NCI-H2196 treated with DMSO at 0.1 percent for 48 hours (cell line): Measurements from ENCODE around the gene COPB2.
A peak's percentile ranks its signal among the peaks of the same experiment; 100 is the strongest.

Experiments used
- DNase-seq: peaks from one replicate; lab custom pipeline; 2025; ENCODE audit not compliant: unreplicated experiment; lab: John Stamatoyannopoulos, UW

The COPB2 gene

DNA sequence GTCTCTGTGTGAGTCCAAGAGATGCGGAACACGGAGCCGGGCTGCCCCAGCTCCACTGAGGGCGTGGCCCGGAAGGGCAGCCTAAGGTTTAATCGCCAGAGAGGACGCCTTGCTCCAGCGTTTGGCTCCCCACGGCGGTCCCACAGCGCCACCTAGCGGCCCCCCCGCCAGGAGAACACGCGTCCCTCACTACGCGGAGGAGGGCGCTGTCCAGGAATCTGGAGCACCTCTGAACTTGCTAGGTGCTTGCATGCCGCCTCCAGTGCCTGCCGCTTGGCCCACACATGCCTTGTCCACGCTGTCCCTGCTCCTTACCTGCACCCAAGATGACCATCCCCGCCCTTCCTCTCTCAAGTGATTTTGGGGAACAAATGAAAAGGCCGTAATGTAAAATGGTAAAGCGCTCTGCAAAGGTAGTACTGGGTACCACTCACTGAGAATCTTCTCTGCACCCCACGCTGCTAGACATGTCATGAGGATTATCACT lies 60.0 kb downstream of the COPB2 start:
- peak; percentile 81 for DNase-seq

DNA sequence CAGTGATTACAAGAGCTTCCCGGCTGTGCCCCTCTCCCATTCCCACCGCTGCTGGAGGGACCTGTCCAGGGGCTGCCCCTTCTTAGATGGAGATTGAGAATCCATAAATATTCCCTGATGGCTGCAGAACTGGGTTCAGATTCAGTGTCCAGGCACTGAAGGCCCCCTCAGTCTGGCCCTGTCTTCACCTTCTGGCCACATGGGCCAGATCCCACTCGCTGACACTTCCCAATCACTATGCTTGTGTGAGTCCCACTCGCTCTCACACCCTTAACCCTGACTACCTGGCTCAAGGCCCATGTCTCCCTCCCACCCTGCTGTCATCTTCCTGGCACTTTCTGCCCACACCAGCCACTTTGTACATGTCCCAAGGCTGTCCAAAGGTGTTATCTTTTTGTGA lies 61.1 kb downstream of the COPB2 start:
- no peak for DNase-seq

DNA sequence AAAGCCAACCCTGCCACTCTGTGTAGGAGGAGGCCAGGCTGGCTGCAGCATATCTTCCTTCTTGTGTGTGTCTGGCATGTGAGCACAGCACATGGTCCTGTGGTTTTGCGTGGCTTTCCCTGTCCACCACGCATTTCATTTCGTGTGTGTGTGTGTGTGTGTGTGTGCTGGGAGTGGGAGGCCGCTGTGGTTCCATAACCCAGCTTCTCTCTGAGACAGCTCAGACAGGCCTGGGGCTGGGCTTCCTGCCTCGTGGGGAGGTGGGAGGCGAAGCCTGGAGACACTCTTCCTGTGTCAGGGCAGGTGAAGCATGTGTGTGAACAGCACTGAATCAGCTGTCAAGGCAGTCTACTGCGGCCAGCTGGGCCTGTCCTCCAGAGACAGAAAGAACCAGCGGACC lies 61.6 kb downstream of the COPB2 start:
- no peak for DNase-seq

DNA sequence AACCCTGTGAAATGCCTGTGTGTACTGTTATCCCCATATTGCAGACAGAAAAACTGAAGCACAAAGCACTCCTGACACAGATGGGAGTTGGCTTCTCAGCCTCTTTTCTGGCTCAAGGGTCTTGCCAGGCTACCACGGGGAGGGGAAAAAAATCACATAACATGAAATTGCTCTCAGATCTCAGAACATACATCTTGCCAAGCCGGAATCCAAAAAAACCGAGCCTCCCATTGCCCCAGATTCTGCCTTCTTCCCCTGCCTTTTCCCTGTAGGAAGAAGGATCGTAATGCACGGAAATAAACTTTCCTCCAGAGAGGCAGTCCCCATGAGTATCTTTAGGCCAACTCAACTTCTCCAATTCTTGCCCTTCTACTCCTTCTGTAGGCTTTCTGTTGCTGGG lies 62.2 kb downstream of the COPB2 start:
- no peak for DNase-seq

DNA sequence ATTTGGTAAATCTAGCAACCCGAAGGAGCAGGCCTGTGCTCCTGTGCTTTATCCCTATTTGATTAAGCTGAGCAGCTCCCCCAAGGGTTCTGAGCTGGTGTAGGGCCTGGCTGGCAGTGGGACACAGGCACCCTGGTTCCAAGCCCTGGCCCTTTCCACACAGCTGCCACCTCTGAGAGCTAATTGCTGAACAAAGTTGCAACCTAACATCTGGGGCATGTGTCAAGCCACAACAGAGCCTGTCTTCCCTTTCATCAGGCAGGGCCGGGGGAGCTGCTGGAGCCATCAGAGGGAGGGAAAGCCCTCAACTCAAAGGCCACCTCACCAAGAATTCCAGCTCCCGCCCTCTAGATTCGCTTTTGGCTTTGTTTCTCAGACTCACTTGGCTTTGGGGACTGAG lies 62.7 kb downstream of the COPB2 start:
- DNase-seq, result no peak

DNA sequence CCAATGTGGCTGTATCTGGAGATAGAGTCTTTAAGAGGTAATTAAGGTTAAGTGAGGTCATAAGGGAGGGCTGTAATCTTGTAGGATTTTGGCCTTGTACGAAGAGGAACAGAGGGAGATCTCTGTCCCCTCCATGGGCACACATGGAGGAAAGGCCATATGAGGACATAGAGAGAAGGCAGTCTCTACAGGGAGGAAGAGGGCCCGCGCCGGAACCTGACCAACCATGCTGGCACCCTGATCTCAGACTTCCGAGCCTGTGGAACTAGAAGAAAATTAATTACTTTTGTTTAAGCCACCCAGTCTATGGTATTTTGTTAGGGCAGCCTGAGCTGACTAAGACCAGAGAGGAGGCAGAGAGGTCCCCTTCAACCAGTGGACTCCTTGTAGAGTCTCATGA lies 63.3 kb downstream of the COPB2 start:
- no peak for DNase-seq

DNA sequence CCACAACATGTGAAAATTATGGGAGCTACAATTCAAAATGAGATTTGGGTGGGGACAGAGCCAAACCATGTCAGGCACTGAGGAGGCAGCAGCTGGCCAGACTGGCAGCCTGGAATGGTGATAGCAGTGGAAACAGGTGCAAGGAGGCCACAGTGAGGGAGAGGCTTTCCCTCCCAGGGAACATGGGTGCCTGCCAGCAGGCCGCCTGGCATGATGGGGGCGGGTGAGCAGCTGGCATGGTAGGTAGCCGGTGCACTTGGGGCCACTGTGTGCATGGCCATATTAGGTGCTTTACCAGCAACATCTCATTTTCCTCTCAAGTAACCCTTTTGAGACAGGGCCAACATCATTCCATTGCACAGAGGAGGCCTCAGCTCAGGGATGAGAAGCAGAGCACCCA lies 63.9 kb downstream of the COPB2 start:
- DNase-seq, result no peak

DNA sequence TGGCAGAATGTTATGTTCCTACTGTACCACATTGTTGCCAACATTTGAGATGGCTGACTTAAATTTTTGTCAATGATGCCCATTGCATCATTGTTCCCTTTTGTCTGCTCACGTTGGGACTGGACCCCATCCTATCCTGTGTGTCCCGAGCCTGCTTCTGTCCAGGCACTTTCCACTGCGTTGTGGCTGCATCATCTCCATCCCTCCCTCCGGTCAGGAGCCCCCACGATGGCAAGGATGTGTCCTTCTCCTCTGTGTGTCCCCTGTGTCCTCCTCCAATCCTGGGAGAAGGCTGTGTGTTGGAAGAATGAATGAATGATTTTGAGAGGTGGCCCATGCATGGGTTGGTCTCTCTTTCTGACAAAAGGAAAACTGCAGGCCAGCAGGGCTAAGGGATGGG lies 65.0 kb downstream of the COPB2 start:
- no peak for DNase-seq

- DNase-seq, result no peak
Measured at GRCh38 chr3:139323146-139323545, 66.3 kb downstream of the COPB2 start.

GRCh38 chr3:139322346-139322745 lies 67.1 kb downstream of the COPB2 start:
- DNase-seq, result no peak

DNA sequence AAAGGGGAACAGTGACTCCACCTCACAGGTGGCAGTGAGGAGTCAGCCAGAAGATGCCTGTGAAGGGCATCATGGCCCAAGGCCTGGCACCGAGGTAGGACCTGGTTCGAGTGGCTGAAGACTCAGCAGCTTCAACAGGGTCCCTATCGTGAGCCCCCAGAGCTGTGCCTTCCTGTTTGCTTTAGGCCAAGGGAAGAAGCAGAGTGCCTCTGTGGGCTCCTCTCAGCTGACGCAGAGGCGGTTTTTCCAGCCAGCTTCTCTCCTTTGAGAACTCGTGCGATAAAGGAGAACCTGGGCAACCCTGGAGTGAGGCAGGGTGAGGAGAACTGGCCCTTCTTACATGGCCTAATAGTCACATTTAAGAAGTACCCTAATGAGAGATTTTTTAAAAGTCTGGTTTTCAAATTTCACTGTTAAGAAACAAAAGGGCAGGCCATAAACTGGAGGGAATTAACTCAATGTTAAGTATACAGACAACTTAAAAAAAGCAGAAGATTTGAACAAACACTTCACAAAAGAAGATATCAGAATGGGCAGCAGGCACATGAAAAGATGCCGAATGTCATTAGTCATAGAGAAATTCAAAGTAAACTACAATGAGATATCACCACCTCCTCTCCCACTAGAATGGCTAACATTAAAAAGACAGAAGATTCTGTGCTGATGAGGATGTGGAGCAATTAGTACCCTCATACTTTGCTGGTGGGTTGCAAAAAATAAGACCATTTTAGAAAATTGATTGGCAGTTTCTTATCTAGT lies 68.7 kb downstream of the COPB2 start:
- no peak for DNase-seq

DNA sequence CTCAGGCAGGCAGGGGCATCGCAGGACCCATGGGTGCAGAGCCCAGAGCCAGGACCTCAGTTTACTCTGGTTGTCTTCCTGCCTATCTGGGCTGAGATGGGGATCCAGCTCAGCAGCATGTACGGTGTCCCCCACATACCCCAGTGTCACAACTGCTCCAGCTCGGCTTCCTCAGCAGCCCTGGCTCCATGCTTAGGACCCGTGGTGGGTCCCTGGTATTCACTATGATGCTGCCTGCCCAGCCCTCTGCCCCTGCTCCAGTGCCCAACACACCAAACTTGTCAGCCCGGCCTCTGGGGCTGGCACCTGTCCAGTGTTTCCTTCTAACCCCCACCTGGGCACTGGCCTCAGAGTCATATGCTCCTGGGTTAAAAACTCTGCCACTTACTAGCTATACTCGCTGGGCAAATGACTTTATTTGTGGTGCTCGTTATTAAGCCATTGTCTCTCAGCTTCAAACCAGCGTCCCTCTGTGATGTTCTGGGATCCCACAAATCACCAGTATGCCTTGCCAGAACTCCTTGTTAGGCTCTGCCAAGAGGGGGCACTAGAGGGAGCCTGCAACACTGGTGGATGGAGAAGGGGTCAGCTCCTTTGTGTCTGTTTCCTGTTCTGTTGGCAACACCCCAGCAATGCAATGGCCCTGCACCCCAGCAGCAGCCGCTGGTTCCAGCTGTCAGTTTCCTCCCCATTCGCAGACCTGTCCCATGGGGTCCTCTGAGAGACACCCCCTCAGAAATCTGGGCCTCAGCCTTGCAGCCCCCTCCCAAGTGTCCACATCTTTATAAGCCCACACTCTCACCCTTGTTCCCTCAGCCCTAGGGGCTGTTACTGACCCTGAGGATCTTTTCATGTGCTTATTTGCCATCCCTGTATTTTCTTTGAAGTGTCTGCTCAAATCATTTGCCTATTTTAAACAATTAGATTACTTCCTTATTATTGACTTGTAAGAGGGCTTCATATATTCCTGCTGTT lies 69.7 kb downstream of the COPB2 start:
- DNase-seq, result no peak

DNA sequence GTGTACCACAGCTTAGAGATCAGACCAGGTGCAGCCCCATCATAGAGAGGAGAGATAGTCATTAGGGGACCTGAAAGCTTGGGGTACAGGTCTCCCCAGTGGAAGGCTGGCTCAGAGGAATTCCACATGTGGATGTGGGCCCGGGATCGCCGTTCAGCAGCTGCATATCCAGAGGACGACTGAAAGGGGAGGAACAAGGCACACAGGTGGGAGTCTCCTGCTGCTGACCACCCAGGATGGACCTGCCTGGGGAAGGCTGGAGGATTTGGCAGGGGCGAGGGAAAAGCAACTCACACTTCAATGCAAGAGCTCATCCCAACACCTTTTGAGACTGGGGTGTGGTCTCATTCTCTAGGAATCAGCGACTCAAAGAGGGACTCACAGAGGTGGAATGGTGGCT lies 70.6 kb downstream of the COPB2 start:
- DNase-seq, result no peak

DNA sequence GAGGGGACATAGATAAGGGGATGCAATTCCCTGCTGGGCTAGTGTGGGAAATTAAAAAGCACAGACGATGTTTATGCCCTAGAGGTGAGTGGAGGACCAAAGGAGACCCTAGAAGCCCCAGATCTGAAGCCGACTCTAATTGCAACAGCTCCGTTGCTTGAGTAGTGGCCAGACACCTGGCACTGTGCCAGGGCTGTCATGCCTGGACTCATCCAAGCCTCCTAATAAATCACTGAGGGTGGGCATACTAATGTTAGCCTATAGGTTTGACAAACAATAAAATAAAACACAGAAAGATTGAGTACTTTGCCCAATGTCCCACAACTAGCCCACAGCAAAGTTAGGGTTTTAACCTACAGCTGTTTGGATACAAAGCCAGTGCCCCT lies 71.0 kb downstream of the COPB2 start:
- DNase-seq, result no peak

DNA sequence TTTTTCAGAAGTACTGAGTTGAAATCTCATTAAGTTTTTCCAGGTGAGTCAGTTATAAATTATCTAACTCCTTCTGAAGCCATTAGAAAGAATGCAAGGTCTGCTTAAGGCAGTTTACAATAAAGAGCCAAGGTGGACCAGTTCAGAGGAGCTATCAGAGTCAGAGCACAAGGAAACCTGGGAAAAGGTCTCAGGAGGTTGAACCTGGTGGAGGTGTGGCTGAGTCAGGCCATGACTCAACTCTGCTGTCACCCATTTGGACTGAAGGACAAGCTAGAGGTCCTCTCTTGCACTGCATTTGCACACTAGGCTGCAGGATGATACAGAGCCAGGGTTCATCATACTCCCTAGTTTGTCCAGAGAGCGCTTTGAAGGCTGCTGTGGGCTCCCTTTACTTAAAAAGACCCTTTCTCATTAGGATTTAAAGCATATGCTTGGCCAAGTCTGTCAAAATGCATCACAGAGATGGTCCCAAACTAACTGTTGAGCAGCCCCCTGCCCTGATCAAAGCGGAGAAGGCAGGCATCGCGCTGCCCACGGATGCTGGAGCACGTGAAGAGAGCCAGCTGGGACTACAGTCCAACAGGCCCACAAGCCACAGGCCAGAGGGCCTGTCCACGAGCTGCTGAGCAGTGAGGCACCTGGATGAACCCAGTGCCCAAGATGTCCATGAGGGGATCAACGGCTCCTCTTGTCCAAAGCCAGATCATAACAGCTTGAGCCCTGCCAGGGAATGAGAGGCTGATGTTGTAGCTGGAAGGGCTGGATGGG lies 71.6 kb downstream of the COPB2 start:
- DNase-seq, result no peak

- no peak for DNase-seq
Measured at GRCh38 chr3:139317215-139317614, 72.2 kb downstream of the COPB2 start.

- no peak for DNase-seq
Measured at GRCh38 chr3:139313921-139314320, 75.5 kb downstream of the COPB2 start.

- DNase-seq, result no peak
Measured at GRCh38 chr3:139312959-139313358, 76.5 kb downstream of the COPB2 start.

DNA sequence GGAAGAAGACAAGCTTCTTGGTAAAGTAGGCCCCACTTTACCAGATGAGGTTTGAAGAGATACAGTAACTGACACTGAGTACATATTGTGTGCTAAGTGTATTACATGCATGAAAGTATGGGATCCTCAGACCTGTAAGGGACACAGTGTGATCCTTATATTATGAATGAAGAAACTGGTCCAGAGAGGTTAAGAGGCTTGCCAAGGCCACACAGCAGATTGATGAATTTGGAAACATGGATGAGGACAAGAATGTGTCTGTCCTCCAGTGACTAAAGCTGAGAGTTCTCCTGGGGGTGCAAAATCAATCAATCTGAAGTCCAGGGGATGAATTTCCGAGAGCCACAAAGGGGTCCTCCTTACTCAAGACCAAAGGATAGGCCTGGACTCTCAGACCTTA lies 77.0 kb downstream of the COPB2 start:
- no peak for DNase-seq

DNA sequence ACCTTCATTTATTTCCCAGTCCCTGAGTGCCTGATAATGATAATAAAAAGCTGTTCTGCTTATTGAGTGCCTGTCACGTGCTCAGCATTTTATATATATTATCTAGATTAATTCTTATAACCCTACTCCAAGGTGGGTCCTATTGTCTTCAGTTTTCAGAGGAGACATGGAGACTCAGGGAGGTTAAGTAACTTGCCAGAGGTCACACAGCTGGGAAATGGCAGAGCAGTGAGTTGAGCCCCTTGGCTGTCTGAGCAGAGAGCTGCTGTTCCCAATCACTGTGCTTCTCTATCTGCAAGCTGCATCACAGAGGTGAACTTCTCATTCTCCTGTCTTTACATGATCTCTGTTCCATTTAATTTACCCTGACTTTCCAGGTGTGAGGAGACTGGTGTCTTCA lies 77.9 kb downstream of the COPB2 start:
- DNase-seq, result no peak

- DNase-seq, result no peak
Measured at GRCh38 chr3:139310474-139310933, 78.9 kb downstream of the COPB2 start.
